Naive thymus-derived CD4-positive, alpha-beta T cell (primary cell): Measurements from ENCODE around the gene COL6A1. TPM values are rescaled to one million over a fixed set of nuclear protein-coding genes. Genes with fewer than 3 reads are reported as not detected.

Source experiments
- ATAC-seq: fragments of 150-1000 bp; cut with Tn5 transposase; 2 replicates; pipeline ENCODE4 v1.10.0; 2021; ENCODE audit warnings: mild to moderate bottlenecking, moderate library complexity
- CTCF ChIA-PET: fragments of 350-600 bp; sonication (Branson Sonifier 250); formaldehyde crosslinking; loops from one replicate; lab custom pipeline; 2021; ENCODE audit warnings: antibody characterized with exemption; lab: Charles Lee
- POLR2A ChIA-PET: fragments of 350-600 bp; sonication (Branson Sonifier 250); formaldehyde crosslinking; loops from one replicate; lab custom pipeline; 2021; ENCODE audit warnings: antibody characterized with exemption, inconsistent platforms; lab: Charles Lee
- DNase-seq, 9 donors: peaks; one replicate each; pipeline versions ENCODE4 v3.0.0 to v3.0.0-alpha.2; 2020 to 2022; ENCODE audit warnings: mixed read lengths in 1 of 9
- H3K27ac ChIP-seq: one replicate; pipeline ENCODE4 v1.7.0; 2013; ENCODE audit warnings: mild to moderate bottlenecking, low read depth, low read length, moderate library complexity
- H3K27me3 ChIP-seq, 2 donors: one replicate each; pipeline ENCODE4 v1.7.0; 2013; ENCODE audit warnings: low read length in 2 of 2, mild to moderate bottlenecking in 2 of 2, moderate library complexity in 2 of 2; ENCODE audit not compliant: control insufficient read depth in 2 of 2, insufficient read depth in 2 of 2
- H3K36me3 ChIP-seq, 3 experiments: 1 replicate in 2 of 3; 2 replicates in 1 of 3; pipeline ENCODE4 v1.7.0; 2013; ENCODE audit warnings: low read length in 3 of 3, mild to moderate bottlenecking in 3 of 3, moderate library complexity in 1 of 3; ENCODE audit not compliant: insufficient read depth in 3 of 3, control insufficient read depth in 2 of 3
- H3K4me1 ChIP-seq, 2 donors: one replicate each; pipeline ENCODE4 v1.7.0; 2013; ENCODE audit warnings: low read length in 2 of 2, mild to moderate bottlenecking in 2 of 2, moderate library complexity in 1 of 2; ENCODE audit not compliant: control insufficient read depth in 2 of 2, insufficient read depth in 2 of 2
- H3K4me3 ChIP-seq: 2 replicates; pipeline ENCODE4 v1.7.0; 2013; ENCODE audit warnings: mild to moderate bottlenecking, low read length
- H3K9me3 ChIP-seq, 3 experiments: 1 replicate in 2 of 3; 2 replicates in 1 of 3; pipeline ENCODE4 v1.7.0; 2013; ENCODE audit warnings: low read length in 3 of 3; ENCODE audit not compliant: control insufficient read depth in 2 of 3
- H3K27ac Mint-ChIP-seq, 9 donors: one replicate each; pipeline ENCODE4 v1.8.0; 2020 to 2022; ENCODE audit warnings: mixed read lengths in 9 of 9, mild to moderate bottlenecking in 8 of 9, moderate library complexity in 5 of 9, inconsistent platforms in 2 of 9
- H3K27me3 Mint-ChIP-seq, 5 donors: one replicate each; pipeline ENCODE4 v1.8.0; 2021 to 2022; ENCODE audit warnings: mixed read lengths in 5 of 5, mild to moderate bottlenecking in 1 of 5
- H3K36me3 Mint-ChIP-seq, 5 donors: one replicate each; pipeline ENCODE4 v1.8.0; 2020 to 2022; ENCODE audit warnings: mixed read lengths in 5 of 5, mild to moderate bottlenecking in 3 of 5, inconsistent platforms in 1 of 5
- H3K4me1 Mint-ChIP-seq, 7 donors: one replicate each; pipeline ENCODE4 v1.8.0; 2020 to 2022; ENCODE audit warnings: mixed read lengths in 7 of 7, mild to moderate bottlenecking in 3 of 7, inconsistent platforms in 1 of 7
- H3K4me3 Mint-ChIP-seq, 10 donors: one replicate each; pipeline ENCODE4 v1.8.0; 2020 to 2022; ENCODE audit warnings: mild to moderate bottlenecking in 10 of 10, mixed read lengths in 10 of 10, moderate library complexity in 6 of 10, inconsistent platforms in 2 of 10
- H3K9me3 Mint-ChIP-seq, 11 donors: one replicate each; pipeline ENCODE4 v1.8.0; 2020 to 2022; ENCODE audit warnings: mixed read lengths in 11 of 11, mild to moderate bottlenecking in 4 of 11, inconsistent platforms in 1 of 11, moderate library complexity in 1 of 11
- intact Hi-C, 2 donors: fragments of 100-400 bp; cut with micrococcal nuclease; formaldehyde crosslinking; loops; one replicate each; pipeline ENCODE4 v1.15.1; 2023
- polyA plus RNA-seq, 2 donors: library from polyadenylated mRNA; unstranded; fragments of 300-500 nt; fragmentation: Illumina TruSeq; gene quantifications; one replicate each; pipeline ENCODE4 v1.2.3, GENCODE V29; 2021
- total RNA-seq, 6 experiments: library from RNA in 5 of 6; stranded (reverse) in 5 of 6; gene quantifications; 1 replicate in 5 of 6; 2 replicates in 1 of 6; pipeline ENCODE4 v1.2.3 and lab custom pipeline; 2021 to 2026

Gene COL6A1
- total and polyA plus RNA-seq, 7 experiments from 2014 or later: 0.22 to 17.1 (median 6.0) TPM

- no peaks in the 10 kb centered on the region for H3K4me1 Mint-ChIP-seq
- no peak overlapping the region for H3K27ac Mint-ChIP-seq
- intact Hi-C loops: no loop called here
- DNase-seq: no peak
- H3K36me3 Mint-ChIP-seq: peaks cover 0 to 4% (median 0%) of the 10 kb centered on the region in 5 donors
- Histone ChIP-seq H3K27ac (no peak overlapping the region), H3K36me3 (no peaks in the 10 kb centered on the region), H3K9me3 (no peaks in the 10 kb centered on the region), H3K4me3 (no peak overlapping the region), H3K4me1 (no peaks in the 10 kb centered on the region), H3K27me3 (no peaks in the 10 kb centered on the region)
- no peak for ATAC-seq
- H3K4me3 Mint-ChIP-seq: no peak overlapping the region
- peaks cover 0 to 7% (median 0%) of the 10 kb centered on the region in 5 donors for H3K27me3 Mint-ChIP-seq
- ChIA-PET CTCF (no interaction called here), POLR2A (no interaction called here)
- H3K9me3 Mint-ChIP-seq: peaks cover 0 to 1% (median 0%) of the 10 kb centered on the region in 11 donors
Measured at GRCh38 chr21:45945066-45945867, 36.3 kb upstream of the COL6A1 start.

- H3K9me3 ChIP-seq: no peaks in the 10 kb centered on the region
- no peak overlapping the region for H3K4me3 Mint-ChIP-seq
- intact Hi-C loops: no loop called here
- H3K27me3 ChIP-seq: no peaks in the 10 kb centered on the region
- peaks cover 0 to 4% (median 0%) of the 10 kb centered on the region in 5 donors for H3K36me3 Mint-ChIP-seq
- no peaks in the 10 kb centered on the region for H3K4me1 ChIP-seq
- no peak overlapping the region for H3K27ac Mint-ChIP-seq
- H3K36me3 ChIP-seq: no peaks in the 10 kb centered on the region
- H3K4me3 ChIP-seq: no peak overlapping the region
- H3K4me1 Mint-ChIP-seq: no peaks in the 10 kb centered on the region
- DNase-seq: no peak
- ATAC-seq: no peak
- H3K9me3 Mint-ChIP-seq: peaks cover 0 to 1% (median 0%) of the 10 kb centered on the region in 11 donors
- CTCF ChIA-PET: interaction anchor here (0.5 kb wide), 1 partner anchor 809 kb away, joined by 3 read pairs; no protein-coding TSS in a partner anchor
- peaks cover 0 to 8% (median 0%) of the 10 kb centered on the region in 5 donors for H3K27me3 Mint-ChIP-seq
- no peak overlapping the region for H3K27ac ChIP-seq
- POLR2A ChIA-PET: no interaction called here
Measured at GRCh38 chr21:45945868-45946210, 35.7 kb upstream of the COL6A1 start.

DNA sequence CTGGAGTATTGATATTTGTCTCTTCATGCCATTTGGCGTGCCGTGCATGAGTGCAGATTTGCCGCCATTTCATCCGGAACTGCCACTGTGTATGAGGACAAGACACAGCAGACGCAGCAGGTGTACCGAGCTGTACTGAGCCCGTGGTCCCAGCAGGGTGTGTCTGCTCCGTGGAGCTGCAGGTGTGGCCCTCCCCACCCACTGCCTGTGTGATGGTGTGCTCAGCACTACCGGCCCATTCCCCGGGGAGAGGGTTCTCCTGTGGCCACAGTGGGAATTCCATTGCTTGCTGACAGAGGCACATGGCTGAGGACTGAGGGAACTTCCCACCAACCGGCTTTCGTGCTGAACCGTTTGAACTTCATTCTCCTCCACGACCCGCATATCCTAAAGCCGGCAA is 34.3 kb upstream of the COL6A1 start:
- H3K36me3 ChIP-seq: no peaks in the 10 kb centered on the region
- ChIA-PET CTCF (no interaction called here), POLR2A (no interaction called here)
- Mint-ChIP-seq H3K4me1 (no peaks in the 10 kb centered on the region), H3K4me3 (no peak overlapping the region), H3K27ac (no peak overlapping the region), H3K36me3 (no peaks in the 10 kb centered on the region), H3K27me3 (peaks cover 0 to 17% (median 0%) of the 10 kb centered on the region in 5 donors), H3K9me3 (peaks cover 0 to 1% (median 0%) of the 10 kb centered on the region in 11 donors)
- H3K27ac ChIP-seq: no peak overlapping the region
- ATAC-seq: no peak
- no peaks in the 10 kb centered on the region for H3K4me1 ChIP-seq
- no peak overlapping the region for H3K4me3 ChIP-seq
- no peaks in the 10 kb centered on the region for H3K9me3 ChIP-seq
- intact Hi-C loops: no loop called here
- DNase-seq: no peak
- H3K27me3 ChIP-seq: no peaks in the 10 kb centered on the region

DNA sequence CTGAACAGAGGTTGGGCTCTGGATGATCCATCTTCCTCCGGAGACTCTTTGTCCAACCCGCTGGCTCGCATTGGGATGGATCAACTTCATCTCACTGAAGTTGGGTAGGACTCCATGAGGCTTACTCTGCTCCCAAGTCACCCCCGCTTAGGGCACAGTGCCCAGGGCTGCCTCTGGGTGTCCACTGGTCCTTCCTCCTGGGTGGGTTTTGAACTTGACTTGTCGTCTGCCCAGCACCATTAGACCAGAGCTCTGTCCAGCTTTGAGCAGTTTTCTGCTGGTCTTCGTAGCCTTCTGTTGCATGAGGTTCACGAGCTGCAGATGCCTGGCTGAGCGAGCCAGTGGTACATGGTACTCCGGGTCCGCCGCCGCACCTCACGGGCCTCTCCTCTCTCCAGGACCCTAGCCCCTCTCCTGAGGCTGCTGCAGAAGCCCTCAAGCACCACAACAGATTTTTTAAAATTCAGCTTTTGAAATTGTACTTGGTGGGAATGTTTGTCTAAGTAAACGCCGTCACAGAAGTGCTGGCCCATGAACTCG is 33.8 kb upstream of the COL6A1 start:
- no peak overlapping the region for H3K4me3 ChIP-seq
- ChIA-PET POLR2A (no interaction called here), CTCF (no interaction called here)
- no peaks in the 10 kb centered on the region for H3K4me1 Mint-ChIP-seq
- H3K9me3 ChIP-seq: no peaks in the 10 kb centered on the region
- H3K4me1 ChIP-seq: no peaks in the 10 kb centered on the region
- no peaks in the 10 kb centered on the region for H3K36me3 ChIP-seq
- H3K27me3 Mint-ChIP-seq: peaks cover 0 to 19% (median 4%) of the 10 kb centered on the region in 5 donors
- no peak overlapping the region for H3K27ac ChIP-seq
- intact Hi-C loops: no loop called here
- H3K36me3 Mint-ChIP-seq: peaks cover 0 to 2% (median 0%) of the 10 kb centered on the region in 5 donors
- H3K9me3 Mint-ChIP-seq: peaks cover 0 to 3% (median 0%) of the 10 kb centered on the region in 11 donors
- DNase-seq (no peak), ATAC-seq (no peak)
- H3K27me3 ChIP-seq: no peaks in the 10 kb centered on the region
- no peak overlapping the region for H3K4me3 Mint-ChIP-seq
- no peak overlapping the region for H3K27ac Mint-ChIP-seq

GRCh38 chr21:45948576-45949141 is 32.9 kb upstream of the COL6A1 start:
- Histone ChIP-seq H3K4me1 (no peaks in the 10 kb centered on the region), H3K9me3 (no peaks in the 10 kb centered on the region), H3K27ac (no peak overlapping the region), H3K27me3 (no peaks in the 10 kb centered on the region), H3K4me3 (no peak overlapping the region), H3K36me3 (no peaks in the 10 kb centered on the region)
- H3K4me3 Mint-ChIP-seq: no peak overlapping the region
- intact Hi-C loops: no loop called here
- DNase-seq (no peak), ATAC-seq (no peak)
- H3K4me1 Mint-ChIP-seq: no peaks in the 10 kb centered on the region
- peaks cover 3 to 21% (median 8%) of the 10 kb centered on the region in 5 donors for H3K27me3 Mint-ChIP-seq
- POLR2A ChIA-PET: no interaction called here
- H3K9me3 Mint-ChIP-seq: peaks cover 0 to 5% (median 0%) of the 10 kb centered on the region in 11 donors
- CTCF ChIA-PET: no interaction called here
- H3K36me3 Mint-ChIP-seq: peaks cover 0 to 4% (median 0%) of the 10 kb centered on the region in 5 donors
- peak overlapping the region in 2 of 9 donors; percentile 5 to 55 for H3K27ac Mint-ChIP-seq

- Mint-ChIP-seq H3K36me3 (peaks cover 0 to 4% (median 0%) of the 10 kb centered on the region in 5 donors), H3K27ac (no peak overlapping the region), H3K9me3 (peaks cover 0 to 5% (median 0%) of the 10 kb centered on the region in 11 donors), H3K4me1 (no peaks in the 10 kb centered on the region), H3K27me3 (peaks cover 3 to 21% (median 8%) of the 10 kb centered on the region in 5 donors), H3K4me3 (no peak overlapping the region)
- H3K4me1 ChIP-seq: no peaks in the 10 kb centered on the region
- ATAC-seq (no peak), DNase-seq (no peak)
- H3K36me3 ChIP-seq: no peaks in the 10 kb centered on the region
- H3K27me3 ChIP-seq: no peaks in the 10 kb centered on the region
- ChIA-PET CTCF (no interaction called here), POLR2A (no interaction called here)
- H3K27ac ChIP-seq: no peak overlapping the region
- H3K9me3 ChIP-seq: no peaks in the 10 kb centered on the region
- intact Hi-C loops: no loop called here
- no peak overlapping the region for H3K4me3 ChIP-seq
Measured at GRCh38 chr21:45949928-45950739, 31.4 kb upstream of the COL6A1 start.
